Uterus (tissue), 2 donors: ENCODE data around the gene SND1.

Experiments used
- POLR2A ChIP-seq, 2 donors: fragments of 450-650 bp; IDR thresholded peaks; one replicate each; pipeline ENCODE4 v1.6.1; 2016; ENCODE audit warnings: antibody characterized with exemption in 2 of 2, mild to moderate bottlenecking in 1 of 2, moderate library complexity in 1 of 2
- TF ChIP-seq, protein P1 (sequence below), 4 experiments: fragments of 200-600 bp in 2 of 4; fragments of 450-650 bp in 2 of 4; sonication (generic) in 2 of 4; IDR thresholded peaks; one replicate each; pipeline ENCODE4 v1.5.1; 2016 to 2019; ENCODE audit warnings: antibody characterized with exemption in 4 of 4, mild to moderate bottlenecking in 2 of 4, moderate library complexity in 1 of 4

DNA sequence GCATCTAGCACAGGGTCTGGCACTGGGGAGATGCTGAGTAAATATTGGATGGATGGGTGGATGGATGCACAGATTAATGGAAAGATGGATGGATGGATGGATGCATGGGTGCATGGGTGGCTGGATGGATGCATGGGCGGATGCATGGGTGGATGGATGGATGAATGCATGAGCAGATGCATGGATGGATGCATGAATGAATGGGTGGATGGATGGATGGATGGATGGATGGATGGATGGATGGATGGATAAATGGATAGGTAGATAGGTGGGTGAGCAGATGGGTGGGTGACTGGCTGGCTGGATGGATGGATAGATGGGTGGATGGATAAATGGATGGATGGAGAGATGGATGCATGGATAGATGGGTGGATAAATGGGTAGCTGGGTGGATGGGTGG is 39.7 kb upstream of the SND1 start:
- TF ChIP-seq, protein P1, sequence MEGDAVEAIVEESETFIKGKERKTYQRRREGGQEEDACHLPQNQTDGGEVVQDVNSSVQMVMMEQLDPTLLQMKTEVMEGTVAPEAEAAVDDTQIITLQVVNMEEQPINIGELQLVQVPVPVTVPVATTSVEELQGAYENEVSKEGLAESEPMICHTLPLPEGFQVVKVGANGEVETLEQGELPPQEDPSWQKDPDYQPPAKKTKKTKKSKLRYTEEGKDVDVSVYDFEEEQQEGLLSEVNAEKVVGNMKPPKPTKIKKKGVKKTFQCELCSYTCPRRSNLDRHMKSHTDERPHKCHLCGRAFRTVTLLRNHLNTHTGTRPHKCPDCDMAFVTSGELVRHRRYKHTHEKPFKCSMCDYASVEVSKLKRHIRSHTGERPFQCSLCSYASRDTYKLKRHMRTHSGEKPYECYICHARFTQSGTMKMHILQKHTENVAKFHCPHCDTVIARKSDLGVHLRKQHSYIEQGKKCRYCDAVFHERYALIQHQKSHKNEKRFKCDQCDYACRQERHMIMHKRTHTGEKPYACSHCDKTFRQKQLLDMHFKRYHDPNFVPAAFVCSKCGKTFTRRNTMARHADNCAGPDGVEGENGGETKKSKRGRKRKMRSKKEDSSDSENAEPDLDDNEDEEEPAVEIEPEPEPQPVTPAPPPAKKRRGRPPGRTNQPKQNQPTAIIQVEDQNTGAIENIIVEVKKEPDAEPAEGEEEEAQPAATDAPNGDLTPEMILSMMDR (IDR thresholded peaks at IDR 0.05), result no peak
- no peak for TF ChIP-seq POLR2A (IDR thresholded peaks at IDR 0.05)
